Stimulated activated naive CD8-positive, alpha-beta T cell treated with anti-CD3 and anti-CD28 coated beads, Interleukin-15, Interleukin-2, amounts not matched to agents 100 ng/mL and 50 ng/mL, for 24 hours (primary cell): ENCODE data around the gene MYPN.
"Not testable (repeated sequence)": the region's sequence is repeated elsewhere in the genome, so short reads cannot be mapped to it uniquely, and the experiment has no call there.

Experiments used
- H3K27ac Mint-ChIP-seq: one replicate; pipeline ENCODE4 v1.8.0; 2021; ENCODE audit warnings: mild to moderate bottlenecking, mixed read lengths
- H3K27me3 Mint-ChIP-seq: one replicate; pipeline ENCODE4 v1.8.0; 2021; ENCODE audit warnings: mixed read lengths
- H3K36me3 Mint-ChIP-seq: one replicate; pipeline ENCODE4 v1.8.0; 2021; ENCODE audit warnings: low read depth, mixed read lengths
- H3K4me1 Mint-ChIP-seq: one replicate; pipeline ENCODE4 v1.8.0; 2021; ENCODE audit warnings: low read depth, mixed read lengths
- H3K4me3 Mint-ChIP-seq: one replicate; pipeline ENCODE4 v1.8.0; 2021; ENCODE audit warnings: mild to moderate bottlenecking, mixed read lengths
- H3K9me3 Mint-ChIP-seq: one replicate; pipeline ENCODE4 v1.8.0; 2021; ENCODE audit warnings: mixed read lengths

MYPN gene

DNA sequence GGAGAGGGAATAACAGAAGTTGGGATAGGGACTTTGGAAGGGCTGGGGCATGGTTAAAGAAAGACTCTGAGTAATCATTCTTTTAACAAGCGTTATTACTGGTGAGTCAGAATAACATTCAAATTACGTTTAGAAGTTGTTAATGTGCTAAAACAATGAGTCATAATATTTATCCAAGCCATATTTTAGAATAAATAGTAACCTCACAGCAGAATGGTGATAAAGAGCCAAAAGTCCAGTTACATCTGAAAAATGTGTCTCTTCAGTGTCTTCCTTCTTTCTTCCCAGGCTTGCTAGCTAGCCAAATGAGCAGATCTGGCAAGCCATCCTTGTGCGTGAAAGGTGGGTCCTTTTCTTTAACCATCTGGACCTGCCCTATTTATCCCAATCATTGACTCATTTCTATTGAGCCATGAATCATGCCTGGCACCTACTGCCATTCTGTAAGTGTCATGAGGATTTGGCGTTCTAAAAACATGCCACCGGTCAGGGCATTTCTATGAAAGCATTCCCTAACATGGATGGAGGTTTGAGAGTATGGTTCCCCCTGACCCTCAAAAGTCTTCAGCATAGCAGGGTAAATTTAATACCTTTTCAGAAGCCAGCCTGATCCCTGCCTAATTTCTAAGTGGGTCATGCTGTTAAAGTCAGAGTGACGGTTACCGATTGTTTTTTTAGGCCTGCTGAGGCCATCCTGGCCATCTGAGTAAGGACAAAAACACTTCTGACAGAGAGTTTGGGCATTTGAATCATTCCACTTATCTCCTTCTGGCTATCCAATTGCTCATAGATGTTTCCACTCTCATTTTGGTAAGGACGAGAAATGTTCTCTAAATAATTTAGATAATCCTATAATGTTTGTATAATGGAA lies 26.9 kb downstream of the MYPN start:
- Mint-ChIP-seq H3K27ac (no peak overlapping the region), H3K27me3 (peaks cover 14% of the 10 kb centered on the region), H3K4me3 (no peak overlapping the region)

DNA sequence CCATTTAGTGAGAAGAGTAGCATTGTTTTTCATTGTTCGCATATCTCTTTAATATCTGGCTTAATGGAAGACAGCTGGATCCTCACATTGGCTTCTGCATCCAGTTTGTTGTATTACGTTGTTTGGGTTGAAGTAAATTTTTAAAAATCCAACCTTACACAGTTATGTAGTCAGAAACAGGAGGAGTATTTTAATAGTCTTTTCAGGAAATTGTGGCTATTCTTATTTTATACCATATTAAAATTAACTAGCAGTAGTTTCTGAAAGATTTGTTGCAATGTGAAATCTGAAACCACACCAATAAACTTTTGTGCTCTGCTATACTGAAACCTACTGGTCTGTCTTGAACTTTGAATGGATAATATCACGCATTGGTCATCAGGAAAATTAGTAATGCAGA lies 27.9 kb downstream of the MYPN start:
- Mint-ChIP-seq H3K36me3 (no peaks in the 10 kb centered on the region), H3K27me3 (peaks cover 17% of the 10 kb centered on the region), H3K9me3 (no peaks in the 10 kb centered on the region), H3K27ac (no peak overlapping the region), H3K4me1 (no peaks in the 10 kb centered on the region), H3K4me3 (no peak overlapping the region)

More for the DNA sequence above, 26.9 kb downstream of the MYPN start:
- no peaks in the 10 kb centered on the region for H3K4me1 Mint-ChIP-seq
- H3K36me3 Mint-ChIP-seq: no peaks in the 10 kb centered on the region
- H3K9me3 Mint-ChIP-seq: no peaks in the 10 kb centered on the region

DNA sequence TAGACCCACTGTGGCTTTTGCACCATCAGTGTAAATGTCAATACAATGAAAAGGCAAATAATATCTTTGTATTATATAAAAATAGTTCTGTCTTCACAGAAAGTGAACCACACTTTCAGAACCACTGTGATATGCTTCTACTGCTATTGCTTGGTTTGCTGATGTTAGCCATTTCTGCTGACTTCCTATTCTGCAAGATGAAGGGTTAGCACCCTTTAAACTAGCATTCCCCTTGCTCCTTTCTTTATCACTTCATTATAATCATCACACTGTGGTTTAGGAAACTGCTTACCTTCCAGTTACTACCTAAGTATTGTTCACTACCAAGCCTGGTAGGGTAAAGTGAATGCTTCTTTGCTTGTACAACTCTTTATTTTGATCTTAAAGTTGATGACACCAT lies 29.2 kb downstream of the MYPN start:
- no peaks in the 10 kb centered on the region for H3K36me3 Mint-ChIP-seq

DNA sequence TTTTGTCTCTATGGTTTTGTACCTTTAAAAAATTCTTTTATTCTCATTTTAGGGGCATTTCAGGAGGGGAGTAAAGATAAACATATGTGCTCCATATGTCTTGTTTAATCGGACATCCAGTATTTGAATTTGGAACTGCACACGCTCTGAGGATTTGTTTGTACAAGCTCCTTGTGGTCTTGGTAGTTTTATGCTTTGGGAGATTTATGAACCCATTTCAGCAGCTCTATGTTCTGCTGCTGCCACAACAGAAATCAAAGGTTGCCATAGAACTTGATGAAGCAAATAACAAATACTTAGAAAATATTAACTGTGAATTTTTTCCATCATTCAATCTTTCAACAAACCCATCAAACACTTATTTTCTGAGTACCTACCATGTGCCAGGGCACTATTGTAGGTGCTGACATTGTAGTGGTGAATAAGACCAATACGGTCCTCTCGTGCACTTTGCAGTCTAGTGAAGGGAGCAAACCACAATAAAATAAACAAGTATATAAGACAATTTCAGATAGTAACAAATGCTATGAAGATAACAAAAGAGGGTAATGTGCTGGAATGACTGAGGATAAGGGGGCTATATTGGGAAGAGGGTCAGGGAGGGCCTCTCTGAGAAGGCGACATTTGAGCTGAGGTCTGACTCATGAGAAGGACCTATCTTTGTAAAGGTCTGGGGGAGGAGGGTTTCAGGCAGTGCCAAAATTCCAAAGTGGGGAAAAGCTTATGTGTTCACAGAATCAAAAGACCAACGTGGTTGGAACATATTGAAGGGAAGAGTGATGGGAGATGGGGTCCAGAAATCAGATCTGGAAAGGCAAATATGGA lies 30.4 kb downstream of the MYPN start:
- Mint-ChIP-seq H3K27me3 (peaks cover 17% of the 10 kb centered on the region), H3K9me3 (no peaks in the 10 kb centered on the region), H3K36me3 (no peaks in the 10 kb centered on the region), H3K27ac (no peak overlapping the region), H3K4me1 (no peaks in the 10 kb centered on the region), H3K4me3 (no peak overlapping the region)

More for the DNA sequence above, 29.2 kb downstream of the MYPN start:
- Mint-ChIP-seq H3K4me3 (no peak overlapping the region), H3K9me3 (no peaks in the 10 kb centered on the region), H3K27me3 (peaks cover 17% of the 10 kb centered on the region), H3K4me1 (no peaks in the 10 kb centered on the region), H3K27ac (no peak overlapping the region)

DNA sequence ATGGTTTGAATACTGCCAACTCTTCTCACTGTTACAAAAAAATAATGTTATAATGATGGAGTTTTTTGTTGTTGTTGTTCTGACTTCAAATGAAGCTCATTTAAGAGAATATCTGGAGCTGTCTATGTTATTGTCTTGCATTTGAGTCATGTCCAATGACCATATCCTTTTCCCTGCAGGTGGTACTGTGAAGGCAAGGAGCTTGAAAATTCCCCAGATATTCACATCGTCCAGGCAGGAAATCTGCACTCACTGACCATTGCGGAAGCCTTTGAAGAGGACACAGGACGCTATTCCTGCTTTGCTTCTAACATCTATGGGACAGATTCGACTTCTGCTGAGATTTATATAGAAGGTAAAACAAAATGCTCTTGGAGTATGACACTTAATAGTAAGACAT lies 33.5 kb downstream of the MYPN start:
- Mint-ChIP-seq H3K27me3 (peaks cover 25% of the 10 kb centered on the region), H3K4me3 (no peak overlapping the region), H3K4me1 (no peaks in the 10 kb centered on the region)

DNA sequence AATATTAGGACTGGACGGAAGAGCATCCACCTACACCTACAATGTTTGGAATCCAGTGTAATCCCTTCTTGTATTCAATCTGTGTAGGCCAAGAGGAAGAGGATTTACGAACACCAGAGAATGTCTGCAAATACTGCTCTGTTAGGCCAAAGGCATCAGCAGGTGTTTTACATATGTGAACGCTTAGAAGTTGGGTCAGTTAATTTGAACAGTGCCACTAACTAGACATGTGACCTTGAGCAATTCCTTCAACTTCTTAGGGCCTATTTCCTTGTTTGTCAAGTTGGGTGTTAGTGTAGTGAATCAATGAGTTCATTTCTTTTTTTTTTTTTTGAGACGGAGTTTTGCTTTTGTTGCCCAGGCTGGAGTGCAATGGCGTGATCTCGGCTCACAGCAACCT lies 35.4 kb downstream of the MYPN start:
- Mint-ChIP-seq H3K36me3 (no peaks in the 10 kb centered on the region), H3K9me3 (no peaks in the 10 kb centered on the region), H3K27ac (no peak overlapping the region)

More for the DNA sequence above, 33.5 kb downstream of the MYPN start:
- H3K36me3 Mint-ChIP-seq: no peaks in the 10 kb centered on the region
- no peaks in the 10 kb centered on the region for H3K9me3 Mint-ChIP-seq
- H3K27ac Mint-ChIP-seq: no peak overlapping the region

DNA sequence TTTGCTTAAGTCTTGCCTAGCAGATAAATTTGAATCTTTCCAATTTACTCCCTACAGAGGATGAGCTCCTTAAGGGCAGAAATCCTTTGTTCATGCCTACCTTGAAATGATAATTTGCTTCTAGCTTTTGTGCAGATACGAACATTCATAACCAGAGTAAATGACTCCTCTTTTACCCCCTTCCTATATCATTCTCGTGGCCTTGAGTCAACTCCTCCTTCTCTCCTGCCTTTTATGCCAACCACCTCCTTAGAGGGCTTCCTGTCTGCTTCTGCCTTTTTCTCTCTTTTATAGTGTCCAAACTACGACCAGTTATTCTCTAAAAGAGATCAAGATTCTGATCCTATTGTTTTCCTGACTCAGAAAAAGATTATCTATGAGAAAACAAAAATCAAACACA lies 36.4 kb downstream of the MYPN start:
- no peak overlapping the region for H3K4me3 Mint-ChIP-seq
- no peaks in the 10 kb centered on the region for H3K36me3 Mint-ChIP-seq
- no peaks in the 10 kb centered on the region for H3K4me1 Mint-ChIP-seq
- H3K27ac Mint-ChIP-seq: no peak overlapping the region
- peaks cover 11% of the 10 kb centered on the region for H3K27me3 Mint-ChIP-seq
- no peaks in the 10 kb centered on the region for H3K9me3 Mint-ChIP-seq

More for the DNA sequence above, 35.4 kb downstream of the MYPN start:
- Mint-ChIP-seq H3K27me3 (peaks cover 18% of the 10 kb centered on the region), H3K4me1 (no peaks in the 10 kb centered on the region), H3K4me3 (no peak overlapping the region)

DNA sequence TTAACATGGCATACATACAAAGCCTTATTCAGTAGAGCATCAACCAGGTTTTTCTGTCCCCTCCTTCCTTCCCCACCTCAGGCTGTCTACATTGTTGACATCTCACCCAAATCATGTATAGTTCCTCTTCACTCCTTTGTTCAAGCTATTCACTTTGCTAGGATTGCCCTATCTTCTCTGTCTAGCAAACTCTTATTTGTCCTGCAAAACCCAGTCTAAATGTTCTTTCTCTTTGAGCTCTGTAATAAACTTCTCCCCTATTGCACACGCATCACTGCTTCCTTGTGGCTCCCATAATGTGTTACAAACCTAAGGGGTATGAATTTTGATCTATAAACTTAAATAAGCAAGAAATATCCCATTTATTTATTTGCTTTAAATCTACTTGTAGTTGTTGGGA lies 36.8 kb downstream of the MYPN start:
- no peaks in the 10 kb centered on the region for H3K4me1 Mint-ChIP-seq
- H3K27me3 Mint-ChIP-seq: peaks cover 11% of the 10 kb centered on the region
- H3K9me3 Mint-ChIP-seq: no peaks in the 10 kb centered on the region
- H3K36me3 Mint-ChIP-seq: no peaks in the 10 kb centered on the region
- H3K27ac Mint-ChIP-seq: no peak overlapping the region
- no peak overlapping the region for H3K4me3 Mint-ChIP-seq

DNA sequence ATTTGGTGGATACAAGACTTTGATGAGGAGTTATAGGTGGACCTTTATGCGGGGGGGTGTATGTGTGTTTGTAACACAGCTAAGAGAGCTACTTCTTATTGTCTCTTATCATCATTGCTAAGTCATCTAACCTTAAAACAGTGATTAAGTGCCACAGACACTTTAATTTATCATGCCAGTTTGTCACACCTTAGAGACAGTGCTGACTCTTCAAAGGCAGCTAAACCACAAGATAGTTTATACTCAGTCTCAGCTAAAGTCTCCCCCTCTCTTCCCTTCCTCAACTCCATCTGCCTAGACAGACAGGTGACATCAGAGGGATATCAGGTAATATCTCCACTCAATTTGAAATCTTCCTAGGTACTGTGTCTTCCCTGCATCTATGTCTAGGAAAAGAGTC lies 42.2 kb downstream of the MYPN start:
- Mint-ChIP-seq H3K4me3 (no peak overlapping the region), H3K36me3 (no peaks in the 10 kb centered on the region), H3K9me3 (no peaks in the 10 kb centered on the region)

DNA sequence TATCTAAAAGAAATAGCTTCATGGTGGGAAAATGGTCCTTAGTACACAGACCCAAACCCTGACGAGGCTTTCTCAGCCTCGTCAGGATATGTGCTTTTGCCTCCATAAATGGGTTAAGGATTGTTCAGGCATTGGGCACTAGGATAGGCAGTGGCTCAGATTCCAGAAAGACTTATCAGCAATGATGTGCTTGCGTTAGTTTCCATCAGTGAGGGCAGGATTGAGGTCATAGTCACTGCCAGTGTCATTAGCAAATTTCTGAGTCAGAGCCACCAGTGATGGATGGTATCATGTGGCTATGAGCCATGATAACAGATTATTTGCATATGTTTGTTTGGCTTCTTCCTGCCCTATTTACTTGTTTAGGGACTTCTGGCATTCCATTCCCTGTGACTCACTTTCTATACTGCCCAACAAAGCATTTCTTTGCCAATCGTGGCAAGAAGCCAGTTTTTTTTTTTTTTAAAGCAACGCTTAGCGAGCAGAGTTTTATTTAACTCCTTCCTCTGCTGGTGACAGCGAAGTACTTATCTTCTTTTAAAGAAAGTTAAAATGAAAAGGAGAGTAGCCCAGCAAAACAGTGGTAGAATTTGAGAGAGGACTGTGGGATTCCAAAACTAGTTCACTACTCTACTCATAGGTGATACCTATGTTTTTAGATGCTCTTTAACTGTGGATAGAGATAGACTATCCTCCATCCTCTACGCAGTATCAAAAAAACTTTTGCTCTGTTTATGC lies 44.4 kb downstream of the MYPN start:
- H3K27me3 Mint-ChIP-seq: peaks cover 6% of the 10 kb centered on the region
- H3K27ac Mint-ChIP-seq: no peak overlapping the region
- H3K36me3 Mint-ChIP-seq: no peaks in the 10 kb centered on the region
- H3K4me1 Mint-ChIP-seq: no peaks in the 10 kb centered on the region
- H3K9me3 Mint-ChIP-seq: no peaks in the 10 kb centered on the region
- no peak overlapping the region for H3K4me3 Mint-ChIP-seq

More for the DNA sequence above, 42.2 kb downstream of the MYPN start:
- H3K27ac Mint-ChIP-seq: no peak overlapping the region
- H3K27me3 Mint-ChIP-seq: peaks cover 8% of the 10 kb centered on the region
- H3K4me1 Mint-ChIP-seq: no peaks in the 10 kb centered on the region

DNA sequence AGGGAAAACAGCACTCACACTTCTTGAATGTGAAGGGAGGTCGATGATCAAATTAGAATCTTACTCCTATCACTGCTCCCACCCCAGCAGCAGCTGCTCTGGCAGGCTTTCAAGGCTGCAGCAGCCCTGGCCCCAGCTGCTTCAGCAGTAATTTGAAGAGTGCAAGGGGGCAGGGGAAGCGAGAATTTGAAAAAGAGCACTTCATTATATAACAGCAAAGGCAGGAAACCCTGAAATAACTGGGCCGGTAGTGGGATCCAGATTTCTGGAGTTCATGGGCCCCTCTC lies 44.9 kb downstream of the MYPN start:
- Mint-ChIP-seq H3K27me3 (peaks cover 6% of the 10 kb centered on the region), H3K4me3 (no peak overlapping the region), H3K36me3 (no peaks in the 10 kb centered on the region), H3K9me3 (no peaks in the 10 kb centered on the region), H3K27ac (no peak overlapping the region), H3K4me1 (no peaks in the 10 kb centered on the region)

DNA sequence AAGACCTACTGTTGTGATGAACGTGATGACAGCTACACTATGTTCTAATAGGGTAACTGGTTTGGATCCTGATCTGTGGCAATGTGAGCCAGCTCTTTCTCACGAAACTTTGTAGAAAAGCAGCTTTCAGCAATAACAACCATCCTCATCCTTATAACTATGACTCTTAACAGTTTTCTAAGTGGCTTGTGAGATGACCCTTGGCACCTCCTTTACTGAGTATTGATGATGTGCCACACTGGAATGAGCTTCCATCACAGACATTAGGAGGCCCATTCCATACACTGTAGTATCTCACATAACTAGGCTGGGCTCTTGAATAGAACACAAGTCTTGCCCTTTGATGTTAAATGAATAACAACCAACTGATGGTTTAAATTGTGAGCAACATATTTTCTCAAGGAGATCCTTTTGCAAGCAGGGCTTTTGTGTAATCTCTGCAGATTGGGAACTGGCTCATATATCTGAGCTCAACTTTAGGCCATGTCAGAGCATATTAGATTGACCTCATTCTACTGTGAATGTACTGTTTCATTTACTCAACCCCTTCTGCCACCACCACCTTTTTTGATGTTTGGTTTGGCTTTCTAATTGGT lies 46.4 kb downstream of the MYPN start:
- Mint-ChIP-seq H3K4me1 (no peaks in the 10 kb centered on the region), H3K9me3 (no peaks in the 10 kb centered on the region), H3K27me3 (peaks cover 6% of the 10 kb centered on the region)

DNA sequence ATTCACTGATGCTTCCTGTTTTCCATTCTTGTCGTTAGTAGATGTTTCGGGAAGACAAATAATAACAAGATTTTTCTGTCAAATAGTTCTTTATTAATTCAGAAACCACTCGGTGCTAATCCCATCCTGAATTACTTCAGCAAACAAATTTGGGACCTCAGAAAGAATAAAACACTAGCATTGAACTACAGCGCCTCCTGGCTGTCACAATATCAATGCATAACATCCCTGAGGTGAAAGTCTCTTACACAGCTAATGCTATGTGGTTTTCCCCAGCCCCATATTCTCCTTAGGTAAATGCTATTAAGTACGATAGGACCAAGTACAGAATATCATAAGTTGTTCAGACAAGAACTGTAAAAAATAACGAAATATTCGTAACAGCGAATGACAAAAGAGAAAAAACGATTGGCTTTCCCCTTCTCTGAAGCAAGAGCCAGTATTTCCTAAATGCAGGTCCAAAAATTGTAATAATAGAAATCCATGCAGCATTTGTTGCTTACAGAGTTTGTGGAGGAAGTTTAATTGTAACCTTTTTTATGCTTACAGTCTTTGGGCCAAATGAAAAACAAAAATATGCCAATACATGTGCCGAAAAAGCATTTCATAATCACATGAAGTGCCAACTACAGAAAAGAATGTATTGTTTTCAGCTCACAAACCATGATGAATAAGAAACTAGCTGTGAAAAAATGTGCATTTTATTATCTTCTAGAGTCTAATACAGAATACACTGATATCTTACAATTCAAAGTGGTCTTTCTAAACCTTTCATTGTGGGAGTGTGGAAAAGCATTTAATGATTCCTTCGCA lies 47.3 kb downstream of the MYPN start:
- Mint-ChIP-seq H3K9me3 (no peaks in the 10 kb centered on the region), H3K4me3 (no peak overlapping the region), H3K36me3 (no peaks in the 10 kb centered on the region), H3K27ac (no peak overlapping the region), H3K4me1 (no peaks in the 10 kb centered on the region), H3K27me3 (peaks cover 9% of the 10 kb centered on the region)

More for the DNA sequence above, 46.4 kb downstream of the MYPN start:
- H3K4me3 Mint-ChIP-seq: no peak overlapping the region
- H3K36me3 Mint-ChIP-seq: no peaks in the 10 kb centered on the region
- H3K27ac Mint-ChIP-seq: no peak overlapping the region

DNA sequence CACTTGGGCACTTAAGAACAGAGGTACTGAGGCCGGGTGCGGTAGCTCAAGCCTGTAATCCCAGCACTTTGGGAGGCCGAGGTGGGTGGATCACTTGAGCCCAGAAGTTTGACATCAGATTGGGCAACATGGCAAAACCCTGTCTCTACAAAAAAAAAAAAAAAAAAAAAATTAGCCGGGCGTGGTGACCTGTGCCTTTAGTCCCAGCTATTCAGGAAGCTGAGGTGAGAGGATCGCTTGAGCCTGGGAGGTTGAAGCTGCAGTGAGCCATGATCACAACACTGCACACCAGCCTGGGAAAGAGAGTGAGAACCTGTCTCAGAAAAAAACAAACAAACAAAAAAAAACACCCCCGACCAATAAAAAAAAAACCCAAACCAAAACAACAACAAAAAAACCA lies 48.2 kb downstream of the MYPN start:
- H3K27me3 Mint-ChIP-seq, H3K4me1 Mint-ChIP-seq, H3K9me3 Mint-ChIP-seq, H3K36me3 Mint-ChIP-seq, H3K4me3 Mint-ChIP-seq, H3K27ac Mint-ChIP-seq: not testable (repeated sequence)
